CD4-positive, alpha-beta T cell treated with Interleukin-15 for 1 hour (primary cell): Measurements from ENCODE around the gene DPP4.

Experiments used
- DNase-seq: peaks from one replicate; pipeline ENCODE4 v3.0.0-alpha.2; 2020

Gene DPP4

DNA sequence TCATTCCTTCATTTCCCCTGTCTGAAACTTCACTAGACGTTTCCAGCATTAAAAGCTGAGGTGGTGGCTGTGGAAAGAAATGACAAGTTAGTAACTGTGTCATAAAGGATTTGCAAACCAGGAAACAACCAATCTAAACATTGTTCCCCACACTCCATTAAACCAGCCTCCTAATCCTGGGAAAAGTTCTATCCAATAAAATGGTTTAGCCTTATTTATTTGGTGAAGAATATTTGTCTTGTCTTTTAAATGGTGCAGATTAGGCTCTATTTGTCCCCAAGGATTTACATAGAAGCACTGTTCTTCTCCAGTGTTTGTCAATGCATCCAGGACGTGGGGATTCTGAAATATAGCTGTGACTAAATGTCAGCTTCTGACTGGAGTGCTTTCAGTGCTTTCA, 10.5 kb upstream of the DPP4 start:
- no peak for DNase-seq

DNA sequence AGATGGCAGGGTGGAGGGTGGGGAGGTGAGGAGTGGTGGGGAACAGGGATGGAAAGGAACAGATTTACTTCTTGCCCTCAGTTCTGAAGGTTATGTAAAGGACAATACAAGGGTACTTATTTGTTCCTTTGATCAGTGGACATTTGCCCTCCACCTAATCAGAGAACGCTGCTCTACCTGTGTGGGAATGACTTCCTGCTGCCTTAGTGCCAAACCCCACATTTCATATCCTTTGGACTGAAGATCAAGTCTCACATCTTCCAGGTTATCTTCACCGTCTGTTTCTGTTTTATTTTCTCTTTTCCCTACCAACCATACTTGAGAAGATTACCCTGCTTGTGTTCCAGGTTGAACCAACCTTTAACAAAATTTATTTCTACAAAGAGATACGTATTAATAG, 8.7 kb upstream of the DPP4 start:
- DNase-seq, result no peak

DNA sequence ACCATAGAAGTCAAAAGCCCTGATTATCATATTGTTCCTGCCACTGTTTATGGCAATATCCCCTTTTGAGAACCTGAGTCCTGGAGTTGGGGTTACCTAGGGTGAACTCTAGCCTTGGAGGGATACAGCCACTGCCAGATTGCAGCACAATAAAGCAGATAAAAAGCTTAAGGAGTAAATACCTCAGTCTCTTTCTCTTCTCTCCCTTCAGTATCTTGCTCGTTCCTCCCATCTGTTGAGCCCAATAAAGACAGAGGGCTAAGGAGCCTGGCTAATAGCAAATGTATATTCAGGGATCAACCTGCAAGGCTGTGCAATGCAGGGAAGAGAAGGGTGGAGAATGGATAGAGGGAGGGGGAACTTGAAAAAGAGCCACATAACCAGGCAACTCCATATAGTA, 8.0 kb upstream of the DPP4 start:
- DNase-seq, result no peak

DNA sequence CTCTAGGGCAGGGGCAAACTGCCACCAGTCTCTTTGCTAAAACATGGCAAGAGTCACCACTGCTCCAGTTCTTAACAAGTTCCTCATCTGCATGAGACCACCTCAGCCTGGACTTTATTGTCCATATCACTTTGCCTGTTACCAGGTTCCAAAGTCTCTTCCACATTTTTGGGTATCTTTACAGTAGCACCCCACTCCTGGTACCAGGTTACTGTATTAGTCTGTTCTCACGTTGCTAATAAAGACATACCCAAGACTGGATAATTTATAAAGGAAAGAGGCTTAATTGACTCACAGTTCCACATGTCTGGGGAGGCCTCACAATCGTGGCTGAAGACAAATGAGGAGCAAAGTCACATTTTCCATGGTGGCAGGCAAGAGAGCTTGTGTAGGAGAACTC, 5.5 kb upstream of the DPP4 start:
- no peak for DNase-seq

DNA sequence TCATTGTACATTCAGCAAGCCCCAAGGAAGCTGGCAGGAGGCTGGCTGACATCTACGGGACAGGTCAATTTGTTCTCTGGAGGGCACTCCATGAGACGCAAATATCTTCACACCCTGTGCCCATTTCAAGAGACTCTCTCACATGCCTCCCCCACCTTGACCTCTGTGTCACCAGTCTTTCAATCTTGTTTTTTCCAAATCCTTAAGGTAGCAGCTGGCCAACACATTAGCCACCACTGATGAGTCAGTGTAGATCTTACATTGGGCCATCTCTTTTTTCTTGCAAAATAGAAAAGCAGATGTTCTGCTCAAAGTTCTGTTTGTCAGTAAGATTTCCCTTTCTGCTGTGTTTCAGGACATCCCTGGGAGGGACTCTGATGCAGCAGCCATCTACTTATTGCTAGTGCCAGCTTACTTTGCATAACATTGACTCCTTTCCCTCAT, 1.7 kb upstream of the DPP4 start:
- no peak for DNase-seq

DNA sequence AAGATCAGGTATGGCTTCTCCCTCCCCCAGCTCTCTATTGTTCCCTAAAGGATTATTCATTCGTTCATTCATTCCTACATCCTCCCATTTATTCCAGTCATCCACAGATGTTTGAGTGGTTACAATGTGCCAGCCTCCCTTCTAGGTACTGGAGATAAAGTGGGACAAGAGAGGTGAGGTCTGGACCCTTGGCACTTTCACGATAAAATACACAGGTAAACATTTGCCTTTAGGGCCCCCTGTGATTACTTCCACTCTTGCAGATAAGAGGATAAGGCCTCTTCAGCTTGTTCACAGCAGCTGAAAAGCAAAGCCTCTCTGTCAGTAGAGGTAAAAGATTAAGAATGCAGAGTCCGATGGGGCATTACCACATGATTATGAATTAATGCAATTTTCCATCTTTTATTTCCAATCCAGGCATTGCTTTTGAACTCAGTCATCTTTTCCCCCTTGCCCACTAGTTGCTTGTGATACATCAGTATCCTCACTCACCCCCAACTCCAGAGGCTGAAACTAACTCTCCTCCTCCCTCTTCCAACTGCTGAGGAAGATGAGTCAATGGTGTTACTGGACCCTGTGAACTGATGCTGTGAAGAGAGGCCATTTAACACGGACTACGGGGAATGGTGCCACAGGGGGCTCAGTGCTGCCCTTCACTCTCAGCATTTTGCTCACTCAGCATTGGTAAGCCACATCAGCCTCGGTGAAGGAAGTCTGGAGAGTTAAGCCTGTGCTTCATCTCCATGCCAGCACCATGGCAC, 1.1 kb upstream of the DPP4 start:
- no peak for DNase-seq

DNA sequence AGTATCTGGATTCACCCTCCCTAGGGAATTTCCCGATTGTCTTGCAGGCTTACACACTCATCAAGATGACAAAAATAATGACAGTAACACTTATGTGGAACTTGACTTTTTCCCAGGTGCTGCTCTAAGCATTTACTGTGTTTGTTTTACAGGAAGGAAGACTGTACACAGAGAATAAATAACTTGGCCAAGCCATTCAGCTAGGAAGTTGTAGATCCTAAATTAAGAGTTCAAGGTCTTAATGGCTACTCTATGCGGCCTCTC, 549 bp upstream of the DPP4 start:
- DNase-seq, result no peak

DNA sequence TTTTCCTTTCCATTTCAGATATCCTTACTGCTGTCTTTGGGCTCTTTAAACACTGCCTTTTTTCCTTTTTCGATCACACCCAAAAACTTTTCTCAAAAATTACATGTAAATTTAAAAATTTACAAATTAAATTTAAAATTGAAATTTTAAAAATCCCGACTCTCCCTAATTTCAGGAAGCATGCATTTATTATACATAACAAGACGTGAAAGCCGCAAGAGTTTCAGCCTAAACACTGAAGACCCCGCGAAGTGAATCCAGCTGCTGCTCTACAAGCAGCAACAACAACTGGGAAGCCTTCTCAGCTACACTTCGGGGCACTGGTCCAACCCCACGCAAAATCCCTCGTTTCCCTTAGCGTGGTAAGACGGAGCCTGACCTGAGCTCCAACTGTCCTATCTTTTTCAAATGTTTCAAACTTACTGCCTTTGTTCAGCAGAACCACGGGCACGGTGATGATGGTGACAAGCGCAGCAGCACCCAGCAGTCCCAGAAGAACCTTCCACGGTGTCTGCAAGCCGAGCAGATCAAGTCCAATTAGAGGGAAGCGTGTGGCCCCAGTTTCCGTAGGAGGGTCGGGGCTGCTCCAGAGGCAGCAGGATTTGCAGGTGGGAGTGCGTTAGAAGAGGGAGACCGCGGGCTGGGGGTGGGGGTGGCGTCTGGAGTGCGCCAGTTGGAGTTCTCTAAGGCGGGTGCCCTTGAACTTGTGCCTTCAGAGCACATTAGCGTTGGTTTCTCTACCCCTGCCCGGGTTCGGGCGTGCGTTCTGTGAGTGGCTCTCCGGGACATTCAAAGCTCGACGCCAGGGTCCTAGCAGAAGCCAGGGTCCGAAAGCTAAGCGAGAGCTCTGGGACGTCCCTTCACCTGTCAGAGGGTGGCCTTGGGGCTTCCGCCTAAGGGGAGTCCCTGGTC, 783 bp downstream of the DPP4 start:
- DNase-seq, result no peak

DNA sequence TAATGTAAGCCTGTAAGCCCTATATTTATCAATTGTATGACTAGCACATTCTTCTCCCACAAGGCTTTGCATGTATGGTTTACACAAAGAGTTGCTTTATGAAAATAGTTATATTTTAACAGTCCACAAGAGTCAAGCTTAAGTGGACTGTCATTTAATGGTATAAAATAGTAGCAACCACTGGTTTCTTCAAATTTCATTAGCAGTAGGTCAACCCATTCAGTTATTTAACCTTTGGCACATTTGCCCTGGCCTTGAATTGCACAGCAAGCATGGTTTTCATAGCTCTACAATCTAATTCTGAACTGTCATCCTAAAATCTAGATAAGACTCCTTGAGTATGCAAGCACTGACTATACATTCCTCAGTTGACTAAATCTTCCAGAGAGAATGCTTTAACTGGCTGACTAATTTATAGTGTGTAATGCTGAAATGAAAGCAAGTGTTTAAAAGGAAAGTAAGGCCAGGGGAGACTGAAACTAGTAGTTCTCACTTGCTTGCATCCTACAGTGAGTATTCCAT, 1.8 kb downstream of the DPP4 start:
- no peak for DNase-seq

DNA sequence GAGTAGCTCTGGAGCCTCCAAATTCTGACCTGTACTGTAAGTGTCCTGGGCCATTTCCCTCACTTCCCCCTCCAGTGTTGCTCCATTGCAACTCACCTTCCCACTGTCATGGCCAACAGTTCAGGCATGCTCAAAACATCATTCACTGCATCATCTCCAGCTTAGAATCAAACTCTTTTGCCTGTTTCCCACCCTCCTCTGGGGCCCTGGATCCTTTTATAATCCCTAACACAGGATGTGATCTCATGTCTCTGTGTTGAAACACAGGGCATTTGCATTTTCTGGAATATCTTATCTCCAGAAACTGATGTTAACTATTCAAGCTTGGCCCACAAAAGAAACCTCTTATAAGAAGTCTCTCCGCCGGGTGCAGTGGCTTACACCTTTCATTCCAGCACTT, 3.0 kb downstream of the DPP4 start:
- DNase-seq, result no peak

DNA sequence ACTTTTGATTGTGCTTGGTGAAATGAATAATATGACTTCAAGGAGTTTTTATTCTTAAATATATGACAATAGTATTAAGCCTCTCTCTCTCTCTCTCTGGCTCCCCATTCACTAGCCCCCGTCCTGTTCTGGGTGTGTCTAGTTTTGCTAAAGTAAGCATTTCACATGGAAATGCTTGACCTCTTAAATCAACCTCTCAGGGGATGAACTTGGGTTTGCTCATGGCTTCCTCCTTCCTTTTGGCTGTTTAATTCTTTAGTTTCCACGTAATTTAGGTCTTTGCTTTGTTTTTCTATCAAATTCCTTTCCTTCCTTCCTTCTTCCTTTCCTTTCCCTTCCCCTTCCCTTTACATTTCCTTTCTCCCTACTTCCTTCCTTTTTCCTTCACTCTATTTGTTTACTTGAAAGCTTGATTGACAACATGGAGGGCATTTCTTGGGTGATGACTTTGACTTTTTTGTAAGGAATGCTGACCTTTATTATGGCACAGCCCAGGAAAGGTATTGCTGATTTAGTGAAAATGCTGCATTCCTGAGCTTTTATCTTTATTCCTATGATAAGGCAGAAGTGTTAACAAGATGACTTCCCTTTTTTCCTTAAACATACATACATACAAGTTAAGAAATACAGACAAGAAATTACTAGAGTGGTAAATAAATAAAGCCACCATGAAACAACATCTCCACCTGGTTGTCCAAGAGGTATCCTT, 3.6 kb downstream of the DPP4 start:
- DNase-seq, result no peak

DNA sequence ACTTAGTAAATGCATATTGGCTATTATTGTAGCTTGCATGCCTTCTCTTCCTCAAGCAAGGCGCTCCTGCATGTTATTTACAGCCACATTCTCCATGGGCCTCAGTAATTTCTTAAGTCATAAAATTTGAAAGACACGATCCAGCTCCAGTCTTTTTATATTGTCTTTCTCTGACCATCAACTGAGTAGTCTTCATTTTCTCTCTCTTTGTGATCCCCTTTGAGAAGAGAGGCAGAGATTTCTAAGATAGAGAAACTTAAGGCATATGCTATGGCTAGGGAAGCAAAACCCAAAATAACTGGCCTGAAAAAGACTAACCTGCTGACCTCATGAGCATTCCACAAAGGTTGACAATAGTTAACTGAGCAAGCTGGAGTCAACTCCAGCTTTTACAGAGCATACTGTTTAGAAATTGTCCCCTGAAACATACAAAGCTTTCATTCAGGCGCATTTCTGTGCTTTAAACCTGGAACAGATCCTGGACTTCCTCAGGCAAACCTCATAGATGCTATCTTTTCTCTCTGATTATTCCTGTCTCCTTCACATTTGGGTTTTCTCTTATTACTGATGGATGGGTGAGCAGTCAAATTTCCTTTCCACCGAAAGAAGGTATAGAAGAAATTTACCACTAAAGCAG, 4.6 kb downstream of the DPP4 start:
- no peak for DNase-seq

DNA sequence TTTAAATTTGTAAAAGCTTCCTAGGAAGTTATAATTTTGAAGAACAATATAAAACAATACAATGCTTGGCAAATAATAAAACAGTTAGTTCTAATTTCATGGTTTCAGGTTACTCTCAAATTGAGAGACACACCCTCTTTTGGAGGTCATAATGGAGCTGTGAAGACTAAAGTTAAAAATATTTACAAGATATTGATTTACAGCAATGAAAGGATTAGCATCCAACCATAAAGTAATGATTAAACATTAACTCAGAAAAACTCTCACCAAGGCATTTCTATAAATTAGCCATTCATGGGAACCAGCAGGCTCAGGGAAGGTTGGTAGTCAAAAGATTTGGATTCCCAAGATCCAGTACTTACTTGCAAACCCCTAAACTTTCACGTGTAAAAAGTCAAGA, 6.4 kb downstream of the DPP4 start:
- DNase-seq, result no peak

DNA sequence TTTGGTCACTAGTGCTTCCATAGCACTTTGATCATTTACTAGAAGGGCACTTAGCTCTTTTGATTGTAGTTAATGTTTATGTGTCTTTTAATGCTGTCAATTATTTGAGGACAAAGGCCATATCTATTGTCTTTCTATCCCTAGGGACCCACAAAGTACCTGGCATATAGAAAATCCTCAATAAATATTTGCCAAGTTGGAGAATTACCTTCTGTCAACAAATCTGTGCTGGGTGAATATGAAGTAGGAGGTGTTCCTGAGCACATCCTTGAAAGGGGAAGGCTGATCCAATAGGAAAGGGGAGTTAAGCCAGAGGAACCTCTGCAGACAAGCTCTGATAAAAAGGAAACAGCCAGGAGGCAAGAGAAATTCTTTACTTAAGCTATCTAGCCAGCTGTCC, 8.2 kb downstream of the DPP4 start:
- no peak for DNase-seq

DNA sequence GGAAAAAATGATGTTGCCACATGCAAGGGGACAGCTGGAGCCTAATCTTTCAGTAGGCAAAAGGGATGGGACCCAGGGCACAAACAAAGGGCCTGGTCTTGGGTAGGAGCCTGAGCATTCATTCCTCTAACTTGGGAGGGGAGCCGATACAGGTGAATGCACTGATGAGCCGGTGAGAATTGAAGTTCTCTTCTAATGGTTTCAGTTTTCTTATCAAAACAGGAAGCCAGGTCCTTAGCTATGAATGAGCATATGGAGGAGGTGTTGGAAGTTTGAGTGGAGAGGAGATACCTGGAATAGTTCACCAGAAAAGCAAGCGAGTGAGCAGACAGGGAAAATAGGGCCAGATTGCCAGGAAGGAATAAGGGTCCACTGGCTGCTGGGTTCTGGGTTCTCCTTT, 10.1 kb downstream of the DPP4 start:
- DNase-seq, result no peak

DNA sequence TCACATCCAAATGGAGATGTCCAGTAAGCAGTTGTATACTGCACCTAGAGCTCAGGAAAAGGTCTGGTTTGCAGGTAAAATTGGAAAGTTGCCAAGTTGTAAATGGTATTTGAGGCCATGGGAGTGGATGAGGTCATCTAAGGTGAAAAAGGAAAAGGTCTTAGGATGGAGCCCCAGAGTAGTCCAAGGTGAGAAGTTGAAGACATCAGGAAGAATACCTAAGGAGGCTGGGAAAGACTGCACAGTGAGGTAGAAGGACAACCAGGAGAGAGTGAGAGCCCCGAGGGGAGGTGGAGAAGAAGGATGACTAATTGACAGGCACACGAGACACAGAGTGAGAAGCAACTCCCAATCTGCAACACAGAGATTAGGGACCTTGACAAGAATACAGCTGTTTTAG, 10.7 kb downstream of the DPP4 start:
- DNase-seq, result no peak

DNA sequence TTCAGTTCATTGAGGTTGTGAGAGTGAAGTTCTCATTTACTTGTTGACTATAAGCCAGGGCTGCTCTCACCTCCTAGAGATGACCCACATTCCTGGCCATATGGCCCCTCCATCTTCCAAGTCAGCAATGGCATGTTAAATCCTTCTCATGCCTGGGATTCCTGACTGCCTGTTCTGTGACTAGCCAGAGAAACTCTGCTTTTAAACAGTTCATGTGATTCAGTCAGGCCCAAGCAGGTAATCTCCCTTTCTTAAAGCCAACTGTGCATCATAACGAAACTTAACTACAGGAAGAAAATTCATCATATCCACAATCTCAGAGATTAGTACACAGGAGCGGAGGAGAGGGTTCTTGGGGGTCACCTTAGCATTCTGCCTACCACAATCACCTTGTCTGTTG, 11.5 kb downstream of the DPP4 start:
- no peak for DNase-seq

DNA sequence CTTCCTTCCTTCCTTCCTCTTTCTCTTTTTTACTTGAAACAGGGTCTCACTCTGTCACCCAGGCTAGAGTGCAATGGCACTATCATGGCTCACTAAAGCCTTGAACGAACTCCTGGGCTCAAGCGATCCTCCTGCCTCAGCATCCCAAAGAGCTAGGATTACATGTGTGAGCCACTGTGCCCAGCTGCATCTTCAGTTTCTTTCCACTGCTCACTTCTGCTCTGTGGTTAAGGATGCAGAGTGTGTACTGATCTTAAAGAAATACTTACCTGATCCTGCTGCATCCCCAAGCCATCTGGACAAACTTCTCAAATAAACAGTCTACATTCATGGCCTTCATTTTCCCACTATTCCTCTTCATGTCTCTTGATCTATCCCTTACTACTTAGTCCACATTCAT, 13.0 kb downstream of the DPP4 start:
- no peak for DNase-seq

DNA sequence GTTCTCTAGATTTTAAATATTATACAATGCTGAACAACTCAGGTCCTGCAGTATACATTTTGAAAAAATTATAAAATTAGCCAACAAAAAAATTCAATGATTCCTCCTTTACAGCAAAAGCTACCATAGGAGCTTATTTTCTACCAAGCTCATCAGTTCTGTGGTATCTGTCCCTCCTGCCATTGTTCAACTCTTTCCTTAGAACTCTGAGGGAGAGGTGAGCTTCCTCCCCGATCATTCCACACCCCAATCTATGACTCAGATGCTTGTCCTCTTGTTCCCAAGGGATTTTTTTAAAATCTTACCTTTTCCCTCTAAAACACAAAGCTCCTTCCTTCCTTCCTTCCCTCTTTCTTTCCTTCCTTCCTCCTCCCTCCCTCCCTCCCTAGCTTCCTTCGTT, 13.5 kb downstream of the DPP4 start:
- no peak for DNase-seq

DNA sequence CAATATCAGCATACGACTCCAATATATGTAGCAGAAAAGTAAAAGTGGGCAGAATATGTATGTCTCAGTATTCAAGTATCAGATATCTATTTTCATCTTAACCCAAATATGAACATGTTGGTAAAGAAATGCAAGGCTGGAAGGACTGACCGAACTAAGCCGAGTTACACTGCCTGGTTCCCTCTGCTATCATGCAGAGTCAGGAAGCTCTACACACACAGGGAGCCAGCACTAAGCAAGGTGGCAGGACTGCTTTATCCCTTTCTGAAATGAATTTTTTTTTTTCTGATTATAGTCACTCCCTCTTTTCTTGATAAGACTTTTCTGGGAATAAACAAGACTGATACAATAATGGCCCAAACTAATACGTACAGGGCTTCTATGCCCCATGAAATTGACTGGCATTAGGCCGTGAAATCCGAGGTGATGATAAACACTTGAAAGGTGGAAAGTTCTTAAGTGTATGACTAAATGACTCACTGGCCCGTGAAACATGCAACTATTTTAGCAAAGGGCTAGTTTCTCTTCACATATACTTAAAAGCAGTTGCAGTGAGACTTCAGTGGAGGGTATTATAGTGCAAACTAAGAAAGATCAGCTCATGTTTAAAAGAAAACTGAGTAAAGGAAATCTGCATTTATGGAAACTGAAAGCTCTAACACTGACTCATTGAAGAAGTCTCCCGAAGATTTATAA, 14.9 kb downstream of the DPP4 start:
- DNase-seq, result no peak

DNA sequence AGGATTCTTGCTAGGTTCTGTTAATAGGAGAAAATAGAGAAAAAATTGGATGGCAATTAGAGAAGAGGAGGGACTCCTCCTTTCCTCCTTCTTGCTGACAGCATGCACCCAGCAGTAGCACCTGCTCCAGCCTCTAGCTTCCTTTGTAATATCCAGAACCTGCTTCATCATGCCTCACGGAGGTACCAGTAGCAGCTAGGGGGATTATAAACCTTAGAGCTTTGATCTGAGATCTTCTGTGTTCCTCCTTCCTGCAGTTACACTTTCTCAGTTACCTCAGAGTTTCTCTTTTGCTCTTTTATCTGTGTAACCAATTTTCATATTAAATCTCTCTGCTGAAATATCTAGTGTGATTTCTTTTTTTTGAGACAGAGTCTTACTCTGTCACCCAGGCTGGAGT, 16.6 kb downstream of the DPP4 start:
- no peak for DNase-seq

DNA sequence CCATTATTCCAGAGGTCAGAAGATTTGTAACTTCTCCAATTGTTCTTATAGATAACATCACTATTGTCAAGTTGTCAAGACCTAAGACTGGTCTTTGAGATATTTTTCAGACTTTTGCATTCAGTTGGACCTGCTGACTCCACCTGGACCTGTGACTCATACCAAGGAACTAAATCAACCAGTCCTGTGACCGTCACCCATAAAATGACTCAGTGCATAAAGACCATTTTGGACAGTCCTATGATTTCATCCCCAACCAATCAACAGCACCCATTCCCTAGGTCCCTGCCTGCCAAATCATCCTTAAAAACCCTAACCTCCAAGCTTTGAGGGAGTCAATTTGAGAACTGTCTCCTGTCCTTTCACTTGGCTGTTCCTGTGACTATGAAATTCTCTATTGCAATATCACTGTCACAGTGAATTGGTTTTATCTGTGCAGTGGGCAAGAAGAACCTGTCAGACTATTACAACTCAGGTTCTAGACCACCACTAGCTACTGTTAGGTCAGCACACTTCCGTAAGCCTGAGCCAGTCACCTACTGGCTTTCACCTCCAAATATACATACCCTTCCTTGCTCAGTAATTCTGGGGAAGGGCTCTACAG, 17.1 kb downstream of the DPP4 start:
- DNase-seq, result no peak
